PC-3 (cell line): Measurements from ENCODE around the gene SMAP1. TPM values are rescaled to one million over a fixed set of nuclear protein-coding genes. Genes with fewer than 3 reads are reported as not detected.

Experiments
- ATAC-seq: fragments of 200-7000 bp; cut with Tn5 transposase; 2 replicates; pipeline ENCODE4 v1.9.1; 2020; ENCODE audit warnings: mild to moderate bottlenecking, moderate library complexity
- BruUV-seq: library from RNA; stranded (reverse); fragments of 400-500 nt; replicated peaks from 2 replicates; lab custom pipeline; 2021; lab: Mats Ljungman, UMichigan
- CTCF ChIA-PET: fragments of 300-600 bp; sonication (Branson Sonifier 250); formaldehyde crosslinking; loops from one replicate; lab custom pipeline; 2022; ENCODE audit warnings: antibody characterized with exemption; lab: Charles Lee
- POLR2A ChIA-PET: fragments of 300-600 bp; sonication (Branson Sonifier 250); formaldehyde crosslinking; loops from one replicate; lab custom pipeline; 2022; ENCODE audit warnings: antibody characterized with exemption; ENCODE audit not compliant: unreplicated experiment; lab: Charles Lee
- DNase-seq: peaks from one replicate; pipeline ENCODE4 v3.0.0-alpha.2; 2015
- H2AFZ ChIP-seq: fragments of 300-600 bp; sonication (generic); 2 replicates; pipeline ENCODE4 v1.6.0; 2016; ENCODE audit warnings: antibody characterized with exemption, low read length
- H3F3A ChIP-seq: fragments of 300-600 bp; sonication (generic); one replicate; pipeline ENCODE4 v1.6.0; 2017; ENCODE audit warnings: antibody characterized with exemption, low read length, control low read depth, mild to moderate bottlenecking; ENCODE audit not compliant: unreplicated experiment
- H3K27ac ChIP-seq: fragments of 300-600 bp; sonication (generic); 2 replicates; pipeline ENCODE4 v1.5.1; 2016; ENCODE audit warnings: mild to moderate bottlenecking, low read length
- H3K27me3 ChIP-seq: fragments of 300-600 bp; sonication (generic); 2 replicates; pipeline ENCODE4 v1.6.1; 2016; ENCODE audit warnings: low read length, mixed read lengths
- H3K36me3 ChIP-seq: fragments of 300-600 bp; sonication (generic); 2 replicates; pipeline ENCODE4 v1.6.1; 2016; ENCODE audit warnings: low read depth, mixed run types, low read length, mixed read lengths
- H3K4me1 ChIP-seq: fragments of 300-600 bp; sonication (generic); 2 replicates; pipeline ENCODE4 v1.5.1; 2016; ENCODE audit warnings: low read length; ENCODE audit not compliant: insufficient read depth
- H3K4me2 ChIP-seq: fragments of 300-600 bp; sonication (generic); 2 replicates; pipeline ENCODE4 v1.6.0; 2016; ENCODE audit warnings: low read length
- H3K4me3 ChIP-seq: fragments of 300-600 bp; sonication (generic); 2 replicates; pipeline ENCODE4 v1.5.1; 2016; ENCODE audit warnings: mild to moderate bottlenecking, low read length, mixed read lengths
- H3K79me2 ChIP-seq: fragments of 300-600 bp; sonication (generic); 2 replicates; pipeline ENCODE4 v1.6.1; 2017; ENCODE audit warnings: low read length, mixed read lengths
- H3K9ac ChIP-seq: fragments of 300-600 bp; sonication (generic); 2 replicates; pipeline ENCODE4 v1.6.0; 2016; ENCODE audit warnings: mild to moderate bottlenecking, low read length
- H3K9me2 ChIP-seq: fragments of 300-600 bp; sonication (generic); replicated peaks from 2 replicates; pipeline ENCODE4 v1.6.1; 2016; ENCODE audit warnings: mixed run types, low read length, mixed read lengths
- H3K9me3 ChIP-seq: fragments of 300-600 bp; sonication (generic); 2 replicates; pipeline ENCODE4 v1.6.1; 2016; ENCODE audit warnings: low read length, mixed read lengths
- H4K20me1 ChIP-seq: fragments of 300-600 bp; sonication (generic); 2 replicates; pipeline ENCODE4 v1.6.1; 2016; ENCODE audit warnings: low read length, mixed read lengths
- CTCF ChIP-seq: fragments of 300-600 bp; sonication (generic); conservative IDR thresholded peaks from 2 replicates; pipeline ENCODE4 v1.5.1; 2017; ENCODE audit warnings: antibody characterized with exemption, low read depth, mild to moderate bottlenecking, low read length
- EZH2 ChIP-seq: fragments of 300-600 bp; sonication (generic); IDR thresholded peaks from one replicate; pipeline ENCODE4 v1.6.1; 2017; ENCODE audit warnings: antibody characterized with exemption, mild to moderate bottlenecking, low read length; ENCODE audit not compliant: unreplicated experiment
- EZH2phosphoT487 ChIP-seq: fragments of 300-600 bp; sonication (generic); IDR thresholded peaks from 2 replicates; pipeline ENCODE4 v1.6.1; 2018; ENCODE audit warnings: mild to moderate bottlenecking, antibody characterized with exemption, low read length, borderline replicate concordance
- intact Hi-C: fragments of 100-400 bp; cut with micrococcal nuclease; formaldehyde crosslinking; loops from 2 replicates; pipeline ENCODE4 v1.9.0; 2023
- total RNA-seq: library from RNA; depleted of rRNA; stranded (reverse); fragments of >200 nt; gene quantifications from 2 replicates; pipeline ENCODE4 v1.2.3, GENCODE V29; 2014

Gene SMAP1
- total RNA-seq, 1 experiment from 2014 or later, result 15.7 TPM

GRCh38 chr6:70806086-70806485, 138.4 kb downstream of the SMAP1 start:
- intact Hi-C loops, result no loop called here
- Histone ChIP-seq H2AFZ (no peak overlapping the region), H3K4me2 (no peak overlapping the region), H3K36me3 (no peaks in the 10 kb centered on the region), H4K20me1 (no peaks in the 10 kb centered on the region), H3K27me3 (no peaks in the 10 kb centered on the region), H3K27ac (no peak overlapping the region), H3K4me3 (no peak overlapping the region), H3K4me1 (no peaks in the 10 kb centered on the region), H3K9ac (no peak overlapping the region), H3K79me2 (no peaks in the 10 kb centered on the region), H3K9me2 (no peaks in the 10 kb centered on the region), H3K9me3 (no peaks in the 10 kb centered on the region), H3F3A (no peaks in the 10 kb centered on the region)
- no peak for ATAC-seq
- DNase-seq, result no peak
- TF ChIP-seq EZH2 (no peak), EZH2phosphoT487 (no peak), CTCF (no peak)
- POLR2A ChIA-PET, result no interaction called here
- no TSS peak for BruUV-seq
- CTCF ChIA-PET, result no interaction called here

- peaks cover 11% of the 10 kb centered on the region for H3K4me1 ChIP-seq
- no peak for TF ChIP-seq EZH2
- TF ChIP-seq EZH2phosphoT487, result no peak
- no peak for TF ChIP-seq CTCF
Observed at GRCh38 chr6:70811788-70812187, 144.1 kb downstream of the SMAP1 start.

GRCh38 chr6:70813885-70814284, 146.2 kb downstream of the SMAP1 start:
- Histone ChIP-seq H3K9ac (no peak overlapping the region), H2AFZ (no peak overlapping the region), H3K4me1 (peaks cover 11% of the 10 kb centered on the region), H3K27me3 (no peaks in the 10 kb centered on the region), H3K4me2 (no peak overlapping the region), H3F3A (no peaks in the 10 kb centered on the region), H3K9me3 (no peaks in the 10 kb centered on the region), H3K4me3 (no peak overlapping the region), H3K27ac (no peak overlapping the region), H3K9me2 (no peaks in the 10 kb centered on the region), H4K20me1 (no peaks in the 10 kb centered on the region), H3K36me3 (no peaks in the 10 kb centered on the region), H3K79me2 (no peaks in the 10 kb centered on the region)
- ChIA-PET CTCF (no interaction called here), POLR2A (no interaction called here)
- no peak for DNase-seq
- BruUV-seq, result no TSS peak
- intact Hi-C loops, result no loop called here
- no peak for TF ChIP-seq CTCF
- TF ChIP-seq EZH2, result no peak
- no peak for TF ChIP-seq EZH2phosphoT487
- no peak for ATAC-seq

More at GRCh38 chr6:70811788-70812187, 144.1 kb downstream of the SMAP1 start:
- ATAC-seq (peak; percentile 96), DNase-seq (peak; percentile 81)
- no peak overlapping the region for H2AFZ ChIP-seq
- H3K4me2 ChIP-seq, result peak overlapping the region; percentile 48
- H3K36me3 ChIP-seq, result no peaks in the 10 kb centered on the region
- H3K4me3 ChIP-seq, result no peak overlapping the region
- H3K27ac ChIP-seq, result peak overlapping the region; percentile 46
- H3K9ac ChIP-seq, result no peak overlapping the region
- no peaks in the 10 kb centered on the region for H3K27me3 ChIP-seq
- H4K20me1 ChIP-seq, result no peaks in the 10 kb centered on the region
- H3F3A ChIP-seq, result no peaks in the 10 kb centered on the region
- intact Hi-C loops, result loop anchor here (1.0 kb wide), 1 partner anchor 38 kb away; no protein-coding TSS in a partner anchor
- no peaks in the 10 kb centered on the region for H3K9me3 ChIP-seq
- H3K9me2 ChIP-seq, result no peaks in the 10 kb centered on the region
- no peaks in the 10 kb centered on the region for H3K79me2 ChIP-seq
- ChIA-PET POLR2A (no interaction called here), CTCF (no interaction called here)
- BruUV-seq, result no TSS peak
